Right ventricle myocardium inferior (tissue), 1 donor: ENCODE data around the gene SLC45A2. TPM values are rescaled to one million over a fixed set of nuclear protein-coding genes. Genes with fewer than 3 reads are reported as not detected.
A peak's percentile ranks its signal among the peaks of the same experiment; 100 is the strongest.

Source experiments
- ATAC-seq: fragments of 200-7000 bp; cut with Tn5 transposase; one replicate; pipeline ENCODE4 v1.9.1; 2020; ENCODE audit warnings: mild to moderate bottlenecking, moderate library complexity
- DNase-seq: peaks from one replicate; pipeline ENCODE4 v3.0.0; 2021; ENCODE audit errors: missing footprints
- intact Hi-C: fragments of 100-400 bp; cut with DNase I; formaldehyde crosslinking; loops from one replicate; pipeline ENCODE4 v1.11.0; 2022
- total RNA-seq: library from RNA; stranded (reverse); fragmentation: NEBNext Ultra II Directional; extraction: Animal tissue kit (Norgen Biotek cat#: 25700); gene quantifications from one replicate; pipeline ENCODE4 v1.2.1, GENCODE V29; 2021
- donor health status: DM: no; HTN: yes; CAD: no; lungs with severe emphysema.

SLC45A2 gene
- total RNA-seq, 1 donor from 2014 or later: not detected

DNA sequence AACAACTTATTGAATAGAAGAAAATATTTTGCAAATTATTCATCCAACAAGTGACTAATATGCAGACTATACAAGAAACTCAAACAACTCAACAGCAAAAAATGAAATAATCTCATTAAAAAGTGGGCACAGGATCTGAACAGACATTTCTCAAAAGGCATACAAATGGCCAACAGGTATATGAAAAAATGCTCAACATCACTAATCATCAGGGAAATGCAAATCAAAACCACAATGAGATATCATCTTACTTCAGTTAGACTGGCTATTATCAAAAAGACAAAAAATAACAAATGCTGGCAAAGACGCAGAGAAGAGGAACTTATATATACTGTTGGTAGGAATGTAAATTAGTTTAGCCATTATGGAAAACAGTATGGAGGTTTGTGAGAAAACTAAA lies 25.1 kb upstream of the SLC45A2 start:
- intact Hi-C loops: loop anchor here (2.0 kb wide), 2 partner anchors 35 to 569 kb away; partner anchors contain the start of gene TARS1
- ATAC-seq: no peak
- no peak for DNase-seq

GRCh38 chr5:34008802-34009201 lies 24.3 kb upstream of the SLC45A2 start:
- ATAC-seq: no peak
- intact Hi-C loops: loop anchor here (2.0 kb wide), 2 partner anchors 36 to 568 kb away; partner anchors contain the start of gene TARS1
- no peak for DNase-seq

DNA sequence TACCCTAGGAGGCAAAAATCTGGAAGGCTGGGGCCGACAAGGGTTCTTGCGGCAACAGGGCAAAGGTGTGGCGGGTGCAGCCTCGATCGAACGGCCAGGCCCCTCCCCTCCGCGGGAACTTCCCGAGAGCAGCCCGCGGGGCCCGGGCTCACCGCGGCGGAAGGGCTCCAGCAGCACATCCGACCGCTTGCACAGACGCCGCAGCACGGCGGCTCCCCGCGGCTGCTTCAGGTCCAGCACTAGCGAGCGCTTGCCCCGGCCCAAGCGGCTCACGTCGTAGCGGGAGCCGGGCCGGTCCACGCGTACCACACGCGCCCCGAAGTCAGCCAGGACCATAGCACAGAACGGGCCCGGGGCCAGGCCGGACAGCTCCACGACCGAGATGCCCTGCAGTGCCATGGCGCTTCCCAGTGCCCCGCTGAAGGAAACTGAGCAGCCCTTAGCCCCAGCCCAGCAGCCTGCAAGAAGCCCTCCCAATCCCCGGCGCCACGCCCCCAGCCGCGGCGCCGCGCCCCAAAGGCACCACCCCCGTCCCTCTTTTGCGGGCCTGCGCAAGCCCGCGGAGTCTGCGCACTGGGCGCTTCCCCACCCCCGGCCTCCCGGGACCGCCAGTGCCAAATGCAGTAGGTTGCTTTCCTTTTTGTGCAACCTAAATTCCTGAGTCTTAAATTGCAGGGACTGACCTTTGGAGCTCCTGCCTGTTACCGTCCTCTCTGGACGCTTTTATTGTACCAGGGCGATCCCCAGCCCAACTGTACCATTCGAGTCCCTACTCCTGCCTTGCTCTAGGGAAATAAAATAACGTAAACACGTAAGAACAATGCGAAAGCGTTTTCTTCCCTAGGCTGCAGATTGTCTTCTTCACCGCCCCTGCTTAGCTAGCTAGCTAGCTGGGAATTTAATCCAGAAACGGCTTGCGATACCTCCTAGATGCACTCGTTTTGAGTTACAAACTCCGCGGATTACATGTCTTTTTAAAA lies 23.4 kb upstream of the SLC45A2 start, which contains the start of gene AMACR:
Gene AMACR, minus strand, starts transcription at position 430 of the 980 bp plus-strand sequence. Its CDS starts 31 bp downstream, at position 399.
- DNase-seq: peak; percentile 96
- ATAC-seq: peak; percentile 99
- intact Hi-C loops: loop anchor here (2.0 kb wide), 2 partner anchors 37 to 567 kb away; partner anchors contain the start of gene TARS1

DNA sequence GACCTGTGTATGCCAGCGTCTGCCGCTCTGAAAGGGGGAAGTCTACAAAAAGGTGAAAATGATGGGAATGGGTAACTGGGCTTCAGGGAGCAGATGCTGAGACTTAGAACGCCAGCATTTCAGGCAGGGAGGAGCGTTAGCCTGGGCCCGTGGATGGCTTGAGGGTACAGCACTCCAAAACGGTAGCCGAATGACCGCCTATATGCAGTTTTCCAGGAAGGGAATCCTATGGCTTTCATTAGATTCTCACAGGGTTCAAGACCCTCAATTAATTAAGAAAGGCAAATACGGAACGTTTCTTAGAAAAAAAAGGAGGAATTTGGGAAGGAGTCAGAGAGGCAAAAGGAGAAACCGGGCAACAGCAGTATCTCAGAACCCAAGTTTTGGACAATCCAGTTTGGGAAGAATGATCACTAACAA lies 22.7 kb upstream of the SLC45A2 start:
- intact Hi-C loops: no loop called here
- DNase-seq: no peak
- ATAC-seq: peak; percentile 11

DNA sequence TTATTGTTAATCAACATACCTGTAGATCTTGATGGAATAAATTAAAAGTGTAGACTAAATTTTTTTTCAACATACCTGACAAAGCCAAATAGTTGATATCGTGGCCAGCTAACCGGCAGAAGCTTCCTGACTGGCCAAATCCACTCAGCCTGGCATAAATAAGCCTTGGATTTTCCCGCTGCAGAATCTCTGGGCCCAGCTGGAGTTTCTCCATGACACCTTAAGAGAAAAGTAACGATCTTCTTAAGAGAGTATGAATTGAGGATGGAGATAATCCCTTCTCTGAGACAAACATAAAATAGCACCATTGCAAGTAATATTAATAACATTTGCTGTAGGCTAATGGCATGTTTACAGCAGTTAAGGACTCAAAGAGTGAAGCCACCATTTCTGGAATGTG lies 21.2 kb upstream of the SLC45A2 start:
- intact Hi-C loops: no loop called here
- DNase-seq (no peak), ATAC-seq (no peak)

DNA sequence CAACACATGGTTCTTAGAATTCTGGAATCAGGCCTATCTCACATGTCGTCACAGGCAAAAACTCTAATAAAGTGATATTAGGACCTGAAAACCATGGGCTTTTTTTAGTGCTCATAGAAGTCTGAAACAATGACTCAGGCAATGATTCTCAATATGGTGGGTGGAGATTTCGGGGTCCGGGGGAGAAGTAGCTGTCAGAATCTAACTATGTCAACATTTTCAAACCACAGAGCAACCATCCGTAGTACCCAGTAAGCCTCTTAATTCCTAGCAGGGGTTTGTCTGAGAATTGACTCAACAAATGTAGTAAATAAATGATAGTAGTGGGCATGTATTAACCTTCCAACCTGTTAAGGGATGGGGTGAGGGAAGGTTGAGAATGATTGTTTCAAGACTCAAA lies 20.7 kb upstream of the SLC45A2 start:
- intact Hi-C loops: no loop called here

DNA sequence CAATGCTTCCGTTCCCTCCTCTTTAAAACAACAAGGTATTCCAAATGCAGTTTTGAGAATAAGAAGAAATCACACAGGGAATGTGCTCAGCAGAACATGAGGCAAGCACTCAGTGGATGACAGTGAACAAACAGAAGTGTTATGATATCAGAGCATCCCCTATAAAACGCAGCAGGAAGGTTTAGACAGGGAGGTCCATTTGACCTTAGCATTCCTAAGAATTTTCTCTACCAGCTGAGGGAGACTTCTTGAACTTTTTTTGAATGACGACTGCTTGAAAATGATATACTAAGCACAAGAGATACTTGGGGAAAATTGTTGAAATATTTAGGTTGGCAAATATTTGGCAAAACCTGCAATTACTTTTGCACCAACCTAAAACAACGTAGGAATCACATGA lies 19.4 kb upstream of the SLC45A2 start:
- intact Hi-C loops: no loop called here
- no peak for DNase-seq

More for the DNA sequence above, 20.7 kb upstream of the SLC45A2 start:
- no peak for ATAC-seq
- DNase-seq: no peak

GRCh38 chr5:34002629-34003328 lies 18.3 kb upstream of the SLC45A2 start:
- no peak for ATAC-seq

More for the DNA sequence above, 19.4 kb upstream of the SLC45A2 start:
- ATAC-seq: no peak

GRCh38 chr5:34001241-34001841 lies 16.8 kb upstream of the SLC45A2 start:
- ATAC-seq (no peak), DNase-seq (no peak)
- intact Hi-C loops: no loop called here

More at GRCh38 chr5:34002629-34003328, 18.3 kb upstream of the SLC45A2 start:
- DNase-seq: no peak
- intact Hi-C loops: no loop called here

- intact Hi-C loops: loop anchor here (5.0 kb wide), 1 partner anchor 467 kb away; no protein-coding TSS in a partner anchor
Measured at GRCh38 chr5:33999978-34000377, 15.5 kb upstream of the SLC45A2 start.

DNA sequence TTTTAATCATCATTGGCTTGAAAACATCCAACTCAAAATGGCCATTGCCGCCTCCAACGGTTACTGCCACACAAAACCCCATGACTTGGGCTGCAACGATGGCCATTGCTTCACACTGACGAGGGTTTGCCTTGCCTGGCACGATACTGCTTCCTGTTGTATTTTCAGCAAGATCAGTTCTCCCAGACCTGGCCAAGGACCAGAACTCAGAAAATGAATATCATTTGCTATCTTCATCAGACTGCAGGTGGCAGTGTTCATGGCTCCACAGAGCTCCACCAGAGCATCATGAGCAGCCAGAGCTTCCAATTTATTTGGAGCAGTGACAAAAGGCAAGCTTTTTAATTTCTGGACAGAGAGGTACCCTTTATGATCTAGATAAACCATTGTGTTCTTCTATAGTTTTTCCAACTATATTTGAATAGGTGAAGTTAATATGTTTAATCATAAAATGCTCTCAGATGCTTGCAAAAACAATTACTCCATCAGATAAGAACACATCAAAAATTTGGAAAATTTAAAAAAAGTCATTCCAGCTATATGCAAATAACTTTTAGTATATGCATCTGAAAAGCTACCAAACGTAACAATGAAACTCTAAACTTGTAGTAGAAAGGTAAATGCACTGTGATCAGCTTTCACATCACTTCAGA lies 13.0 kb upstream of the SLC45A2 start:
- ATAC-seq: peak; percentile 69
- intact Hi-C loops: loop anchor here (5.0 kb wide), 1 partner anchor 470 kb away; no protein-coding TSS in a partner anchor
- DNase-seq: no peak

More at GRCh38 chr5:33999978-34000377, 15.5 kb upstream of the SLC45A2 start:
- DNase-seq (no peak), ATAC-seq (no peak)

DNA sequence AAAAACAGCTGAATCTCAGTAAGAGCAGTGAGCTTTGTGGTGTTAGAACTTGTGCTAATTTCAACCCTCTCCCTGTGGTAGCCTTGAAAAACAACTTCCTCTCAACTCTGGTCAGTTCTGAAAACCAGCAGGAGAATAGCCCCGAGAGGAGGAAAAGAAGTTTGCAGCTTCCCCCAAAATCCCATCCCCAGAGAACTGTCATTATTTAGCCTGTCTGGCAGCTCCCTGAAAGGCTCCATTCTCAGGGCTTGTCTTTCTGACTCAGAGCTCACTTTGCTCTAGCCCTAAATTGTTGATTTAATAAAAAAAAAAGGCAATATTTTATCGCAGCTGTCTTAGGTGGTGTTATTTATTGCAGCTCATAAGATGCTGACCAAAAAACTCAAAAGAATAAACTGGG lies 11.4 kb upstream of the SLC45A2 start:
- DNase-seq (no peak), ATAC-seq (no peak)
- intact Hi-C loops: loop anchor here (5.0 kb wide), 1 partner anchor 471 kb away; no protein-coding TSS in a partner anchor

DNA sequence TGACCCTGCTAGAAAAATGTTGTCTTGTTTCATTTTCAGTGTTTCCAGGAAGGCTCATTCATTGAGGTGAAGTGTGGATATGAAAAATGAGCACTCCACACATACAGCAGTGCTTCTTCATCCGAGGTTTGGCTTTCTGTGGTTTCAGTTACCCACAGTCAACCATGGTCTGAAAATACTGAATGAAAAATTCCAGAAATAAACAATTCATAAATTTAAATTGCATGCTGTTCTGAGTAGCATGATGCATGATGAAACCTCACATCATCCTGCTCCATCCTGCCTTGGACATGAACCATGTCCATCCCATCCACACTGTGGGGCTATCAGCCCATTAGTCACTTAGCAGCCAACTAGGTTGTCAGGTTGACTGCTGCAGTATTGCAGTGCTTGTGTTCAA lies 10.4 kb upstream of the SLC45A2 start:
- intact Hi-C loops: loop anchor here (5.0 kb wide), 1 partner anchor 472 kb away; no protein-coding TSS in a partner anchor
- no peak for ATAC-seq

GRCh38 chr5:33992864-33993263 lies 8.4 kb upstream of the SLC45A2 start:
- DNase-seq (no peak), ATAC-seq (no peak)
- intact Hi-C loops: no loop called here

More for the DNA sequence above, 10.4 kb upstream of the SLC45A2 start:
- no peak for DNase-seq

DNA sequence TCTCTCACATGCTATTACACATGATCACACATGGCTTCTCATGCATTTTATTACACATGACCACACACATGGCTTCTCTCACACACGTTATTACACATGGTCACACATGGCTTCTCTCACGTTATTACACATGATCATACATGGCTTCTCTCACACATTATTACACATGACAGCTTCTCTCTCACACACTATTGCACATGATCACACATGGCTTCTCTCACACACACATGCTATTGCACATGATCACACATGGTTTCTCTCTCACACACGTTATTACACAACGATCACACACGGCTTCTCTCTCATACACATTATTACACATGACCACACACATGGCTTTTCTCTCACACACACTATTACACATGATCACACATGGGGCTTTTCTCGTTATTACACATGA lies 954 bp upstream of the SLC45A2 start:
- ATAC-seq: no peak

GRCh38 chr5:33984178-33984577 lies 315 bp downstream of the SLC45A2 start:
- intact Hi-C loops: no loop called here
- DNase-seq: no peak
- ATAC-seq: no peak

More for the DNA sequence above, 954 bp upstream of the SLC45A2 start:
- no peak for DNase-seq
- intact Hi-C loops: no loop called here

GRCh38 chr5:33981408-33982162 lies 2.9 kb downstream of the SLC45A2 start:
- intact Hi-C loops: no loop called here
- DNase-seq (no peak), ATAC-seq (no peak)
